ENCODE measurements around the gene MROH8.

DNA sequence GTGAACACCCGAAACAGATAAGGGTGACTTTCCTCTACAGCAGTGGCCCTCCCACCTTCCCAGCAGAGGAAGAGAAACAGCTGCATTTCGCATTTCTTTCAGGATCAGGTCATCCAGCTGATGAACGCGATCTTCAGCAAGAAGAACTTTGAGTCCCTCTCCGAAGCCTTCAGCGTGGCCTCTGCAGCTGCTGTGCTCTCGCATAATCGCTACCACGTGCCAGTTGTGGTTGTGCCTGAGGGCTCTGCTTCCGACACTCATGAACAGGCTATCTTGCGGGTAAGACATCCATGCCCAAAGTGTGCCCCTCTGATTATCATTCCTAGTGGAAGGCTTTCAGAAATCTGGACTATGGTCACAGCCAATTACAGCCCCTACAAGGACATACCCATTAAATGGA is 27.8 kb upstream of the MROH8 start:
- TF ChIP-seq, protein P1, sequence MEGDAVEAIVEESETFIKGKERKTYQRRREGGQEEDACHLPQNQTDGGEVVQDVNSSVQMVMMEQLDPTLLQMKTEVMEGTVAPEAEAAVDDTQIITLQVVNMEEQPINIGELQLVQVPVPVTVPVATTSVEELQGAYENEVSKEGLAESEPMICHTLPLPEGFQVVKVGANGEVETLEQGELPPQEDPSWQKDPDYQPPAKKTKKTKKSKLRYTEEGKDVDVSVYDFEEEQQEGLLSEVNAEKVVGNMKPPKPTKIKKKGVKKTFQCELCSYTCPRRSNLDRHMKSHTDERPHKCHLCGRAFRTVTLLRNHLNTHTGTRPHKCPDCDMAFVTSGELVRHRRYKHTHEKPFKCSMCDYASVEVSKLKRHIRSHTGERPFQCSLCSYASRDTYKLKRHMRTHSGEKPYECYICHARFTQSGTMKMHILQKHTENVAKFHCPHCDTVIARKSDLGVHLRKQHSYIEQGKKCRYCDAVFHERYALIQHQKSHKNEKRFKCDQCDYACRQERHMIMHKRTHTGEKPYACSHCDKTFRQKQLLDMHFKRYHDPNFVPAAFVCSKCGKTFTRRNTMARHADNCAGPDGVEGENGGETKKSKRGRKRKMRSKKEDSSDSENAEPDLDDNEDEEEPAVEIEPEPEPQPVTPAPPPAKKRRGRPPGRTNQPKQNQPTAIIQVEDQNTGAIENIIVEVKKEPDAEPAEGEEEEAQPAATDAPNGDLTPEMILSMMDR (IDR thresholded peaks at IDR 0.05), result no peak
- TF ChIP-seq POLR2AphosphoS5 (IDR thresholded peaks at IDR 0.05) (no peak), POLR2A (IDR thresholded peaks at IDR 0.05) (no peak), EP300 (IDR thresholded peaks at IDR 0.05) (no peak)

Measured in gastroesophageal sphincter (tissue), 3 donors.